ENCODE measurements around the gene LRP1B.
"Not testable (repeated sequence)": the region's sequence is repeated elsewhere in the genome, so short reads cannot be mapped to it uniquely, and the experiment has no call there.

Gene LRP1B

GRCh38 chr2:142094233-142094632, 36.6 kb downstream of the LRP1B start:
- H3K4me3 ChIP-seq (ENCODE audit: low read length): no peak overlapping the region
- TF ChIP-seq, protein P1, sequence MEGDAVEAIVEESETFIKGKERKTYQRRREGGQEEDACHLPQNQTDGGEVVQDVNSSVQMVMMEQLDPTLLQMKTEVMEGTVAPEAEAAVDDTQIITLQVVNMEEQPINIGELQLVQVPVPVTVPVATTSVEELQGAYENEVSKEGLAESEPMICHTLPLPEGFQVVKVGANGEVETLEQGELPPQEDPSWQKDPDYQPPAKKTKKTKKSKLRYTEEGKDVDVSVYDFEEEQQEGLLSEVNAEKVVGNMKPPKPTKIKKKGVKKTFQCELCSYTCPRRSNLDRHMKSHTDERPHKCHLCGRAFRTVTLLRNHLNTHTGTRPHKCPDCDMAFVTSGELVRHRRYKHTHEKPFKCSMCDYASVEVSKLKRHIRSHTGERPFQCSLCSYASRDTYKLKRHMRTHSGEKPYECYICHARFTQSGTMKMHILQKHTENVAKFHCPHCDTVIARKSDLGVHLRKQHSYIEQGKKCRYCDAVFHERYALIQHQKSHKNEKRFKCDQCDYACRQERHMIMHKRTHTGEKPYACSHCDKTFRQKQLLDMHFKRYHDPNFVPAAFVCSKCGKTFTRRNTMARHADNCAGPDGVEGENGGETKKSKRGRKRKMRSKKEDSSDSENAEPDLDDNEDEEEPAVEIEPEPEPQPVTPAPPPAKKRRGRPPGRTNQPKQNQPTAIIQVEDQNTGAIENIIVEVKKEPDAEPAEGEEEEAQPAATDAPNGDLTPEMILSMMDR (conservative IDR thresholded peaks at IDR 0.05; ENCODE audit: low read depth, low read length): no peak
- no peak for DNase-seq (ENCODE audit: low read depth)

DNA sequence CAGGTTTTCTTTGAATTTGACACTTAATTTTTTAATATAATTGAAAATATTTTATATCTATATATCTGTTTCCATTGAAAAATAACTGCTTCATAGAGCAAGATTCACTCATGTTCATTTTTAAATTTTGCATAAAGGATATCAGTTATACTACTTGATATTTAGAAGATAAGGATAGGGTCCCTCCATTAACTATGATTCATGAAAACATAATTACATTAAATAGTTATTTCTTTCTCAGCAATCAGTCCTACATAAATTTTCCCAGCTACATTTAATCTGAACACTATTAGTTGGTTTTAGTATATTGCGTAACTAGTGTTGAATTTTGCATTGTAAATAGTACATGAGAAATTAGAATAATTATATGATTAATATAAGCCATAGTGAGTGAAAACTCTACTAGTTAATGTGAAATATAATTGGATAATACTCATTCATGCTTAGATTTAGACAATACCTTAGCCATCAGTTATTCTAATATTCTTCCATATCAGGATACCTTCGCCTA, 42.7 kb downstream of the LRP1B start:
- no peak for DNase-seq (ENCODE audit: low read depth)
- no peak overlapping the region for H3K4me3 ChIP-seq (ENCODE audit: low read length)
- TF ChIP-seq, protein P1 (conservative IDR thresholded peaks at IDR 0.05; ENCODE audit: low read depth, low read length): no peak

DNA sequence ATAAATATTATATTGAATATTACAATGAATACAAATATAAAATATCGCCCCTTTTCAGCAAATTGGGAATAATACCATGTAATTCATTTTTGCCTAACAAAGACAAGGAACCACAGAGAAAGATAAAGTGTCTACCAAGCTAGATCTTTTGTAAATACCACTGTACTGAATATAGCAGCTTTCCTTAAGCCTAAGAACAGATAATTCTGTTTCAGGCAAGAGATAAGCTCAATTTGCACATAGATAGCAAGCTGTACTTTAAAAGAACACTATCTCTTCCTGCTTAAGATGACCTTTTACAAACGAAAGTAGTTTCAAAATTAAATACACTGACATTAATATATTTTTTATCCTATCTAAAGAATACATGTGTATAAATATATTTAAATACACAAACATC, 43.2 kb downstream of the LRP1B start:
- not testable (repeated sequence) for DNase-seq (ENCODE audit: low read depth); H3K4me3 ChIP-seq (ENCODE audit: low read length)

GRCh38 chr2:142082368-142082767, 48.4 kb downstream of the LRP1B start:
- TF ChIP-seq, protein P1 (conservative IDR thresholded peaks at IDR 0.05; ENCODE audit: low read depth, low read length): no peak
- no peak overlapping the region for H3K4me3 ChIP-seq (ENCODE audit: low read length)
- DNase-seq (ENCODE audit: low read depth): no peak

GRCh38 chr2:142076317-142076716, 54.5 kb downstream of the LRP1B start:
- DNase-seq (ENCODE audit: low read depth): no peak
- H3K4me3 ChIP-seq (ENCODE audit: low read length): no peak overlapping the region
- TF ChIP-seq, protein P1 (conservative IDR thresholded peaks at IDR 0.05; ENCODE audit: low read depth, low read length): no peak

- DNase-seq (ENCODE audit: low read depth): no peak
- TF ChIP-seq, protein P1 (conservative IDR thresholded peaks at IDR 0.05; ENCODE audit: low read depth, low read length): no peak
- H3K4me3 ChIP-seq (ENCODE audit: low read length): no peak overlapping the region
These were observed 55.0 kb downstream of the LRP1B start for GRCh38 chr2:142075826-142076225.

- TF ChIP-seq, protein P1 (conservative IDR thresholded peaks at IDR 0.05; ENCODE audit: low read depth, low read length): no peak
- DNase-seq (ENCODE audit: low read depth): no peak
- H3K4me3 ChIP-seq (ENCODE audit: low read length): no peak overlapping the region
These were observed 61.4 kb downstream of the LRP1B start for GRCh38 chr2:142069251-142069888.
